ENCODE measurements around the gene ATRX.
A peak's percentile ranks its signal among the peaks of the same experiment; 100 is the strongest.
"Not testable (repeated sequence)": the region's sequence is repeated elsewhere in the genome, so short reads cannot be mapped to it uniquely, and the experiment has no call there.

The ATRX gene

DNA sequence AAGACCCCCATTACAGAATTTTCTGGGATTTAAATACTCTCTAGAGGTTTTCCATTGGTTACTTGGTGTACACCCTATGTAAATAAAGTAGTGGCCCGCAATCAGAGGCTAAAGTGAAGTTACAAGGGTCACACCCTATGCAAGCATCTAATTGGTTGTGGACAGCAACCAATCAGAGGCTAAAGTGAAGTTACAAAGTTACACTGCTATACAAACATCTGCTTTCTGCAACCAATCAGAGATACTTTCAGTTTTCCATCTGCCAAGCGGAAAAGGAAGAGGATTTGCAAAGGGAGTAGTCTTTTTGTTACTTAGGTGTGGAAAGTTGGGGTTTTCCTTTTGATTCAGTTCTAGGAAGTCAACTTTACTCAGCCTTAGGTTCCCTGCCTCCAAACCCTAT lies 2.0 kb upstream of the ATRX start:
- no peak overlapping the region for H3K4me3 ChIP-seq (ENCODE audit: low read depth, low read length)

GRCh38 chrX:77786365-77786680 lies 307 bp upstream of the ATRX start:
- H3K4me3 ChIP-seq (ENCODE audit: low read depth, low read length), result peak overlapping the region; percentile 74
- no peak for TF ChIP-seq CTCF (IDR thresholded peaks at IDR 0.05; ENCODE audit: low read depth, low read length)

More for the DNA sequence above, 2.0 kb upstream of the ATRX start:
- TF ChIP-seq CTCF (IDR thresholded peaks at IDR 0.05; ENCODE audit: low read depth, low read length), result no peak

- TF ChIP-seq CTCF (IDR thresholded peaks at IDR 0.05; ENCODE audit: low read depth, low read length), result no peak
- H3K4me3 ChIP-seq (ENCODE audit: low read depth, low read length), result no peak overlapping the region
These were observed 6.3 kb downstream of the ATRX start for GRCh38 chrX:77779695-77780094.

- TF ChIP-seq CTCF (IDR thresholded peaks at IDR 0.05; ENCODE audit: low read depth, low read length), result no peak
- H3K4me3 ChIP-seq (ENCODE audit: low read depth, low read length), result no peak overlapping the region
These were observed 9.4 kb downstream of the ATRX start for GRCh38 chrX:77776659-77777058.

DNA sequence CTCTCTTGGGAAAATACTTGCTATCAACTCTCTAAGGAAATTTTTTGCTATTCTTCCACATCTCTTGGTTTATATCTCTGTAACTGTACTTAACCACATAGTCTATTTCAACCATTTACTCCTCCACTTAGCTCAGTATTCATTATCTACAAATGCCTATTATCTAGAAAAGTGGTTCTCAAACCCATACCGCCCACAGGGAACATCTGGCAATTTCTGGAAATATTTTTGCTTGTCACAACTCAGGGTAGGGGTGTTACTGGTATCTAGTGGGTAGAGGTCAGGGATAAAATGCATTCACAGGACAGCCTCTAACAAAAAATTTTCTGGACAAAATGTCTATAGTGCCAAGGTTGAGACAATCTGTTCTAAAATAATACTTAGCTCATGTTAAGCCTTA lies 14.4 kb downstream of the ATRX start:
- no peak overlapping the region for H3K4me3 ChIP-seq (ENCODE audit: low read depth, low read length)
- TF ChIP-seq CTCF (IDR thresholded peaks at IDR 0.05; ENCODE audit: low read depth, low read length), result no peak

DNA sequence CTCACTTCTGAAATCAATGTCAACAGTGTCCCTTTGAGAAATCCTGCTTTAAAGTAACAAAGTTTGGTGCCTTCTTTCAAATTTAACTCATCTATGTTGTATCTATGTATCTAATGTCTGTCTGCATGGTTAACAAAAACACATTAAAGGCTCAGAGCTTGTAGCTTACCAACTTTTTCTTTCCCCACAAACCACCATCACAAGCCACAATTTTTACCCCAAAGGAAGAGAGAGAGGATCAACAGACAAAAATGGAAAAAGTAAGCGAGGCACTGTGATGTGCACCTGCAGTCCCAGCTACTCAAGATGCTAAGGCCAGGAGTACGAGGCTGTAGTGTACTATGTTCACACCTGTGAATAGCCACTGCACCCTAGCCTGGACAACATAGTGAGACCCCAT lies 17.2 kb downstream of the ATRX start:
- no peak for TF ChIP-seq CTCF (IDR thresholded peaks at IDR 0.05; ENCODE audit: low read depth, low read length)
- no peak overlapping the region for H3K4me3 ChIP-seq (ENCODE audit: low read depth, low read length)

DNA sequence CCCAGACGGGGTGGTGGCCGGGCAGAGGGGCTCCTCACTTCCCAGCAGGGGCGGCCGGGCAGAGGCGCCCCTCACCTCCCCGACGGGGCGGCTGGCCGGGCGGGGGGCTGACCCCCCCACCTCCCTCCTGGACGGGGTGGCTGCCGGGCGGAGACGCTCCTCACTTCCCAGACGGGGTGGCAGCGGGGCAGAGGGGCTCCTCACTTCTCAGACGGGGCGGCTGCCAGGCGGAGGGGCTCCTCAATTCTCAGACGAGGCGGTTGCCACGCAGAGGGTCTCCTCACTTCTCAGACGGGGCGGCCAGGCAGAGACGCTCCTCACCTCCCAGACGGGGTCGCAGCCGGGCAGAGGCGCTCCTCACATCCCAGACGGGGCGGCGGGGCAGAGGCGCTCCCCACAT lies 19.8 kb downstream of the ATRX start:
- H3K4me3 ChIP-seq (ENCODE audit: low read depth, low read length), result not testable (repeated sequence)

DNA sequence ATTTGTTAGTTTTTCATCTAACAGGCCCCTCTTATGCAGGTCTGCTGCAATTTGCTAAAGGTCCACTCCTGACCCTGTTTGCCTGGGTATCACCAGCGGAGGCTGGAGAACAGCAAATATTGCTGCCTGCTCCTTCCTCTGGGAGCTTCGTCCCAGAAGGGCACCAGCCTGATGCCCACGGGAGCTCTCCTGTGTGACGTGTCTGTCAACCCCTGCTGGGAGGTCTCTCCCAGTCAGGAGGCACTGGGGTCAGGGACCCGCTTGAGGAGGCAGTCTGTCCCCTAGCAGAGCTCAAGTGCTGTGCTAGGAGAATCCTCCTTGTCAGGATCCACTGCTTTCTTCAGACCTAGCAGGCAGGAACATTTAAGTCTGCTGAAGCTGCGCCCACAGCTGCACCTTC lies 30.5 kb downstream of the ATRX start:
- TF ChIP-seq CTCF (IDR thresholded peaks at IDR 0.05; ENCODE audit: low read depth, low read length), result no peak
- no peak overlapping the region for H3K4me3 ChIP-seq (ENCODE audit: low read depth, low read length)

GRCh38 chrX:77753942-77754341 lies 32.1 kb downstream of the ATRX start:
- H3K4me3 ChIP-seq (ENCODE audit: low read depth, low read length), result not testable (repeated sequence)
